ENCODE measurements around the gene MAPK4.

MAPK4 gene

DNA sequence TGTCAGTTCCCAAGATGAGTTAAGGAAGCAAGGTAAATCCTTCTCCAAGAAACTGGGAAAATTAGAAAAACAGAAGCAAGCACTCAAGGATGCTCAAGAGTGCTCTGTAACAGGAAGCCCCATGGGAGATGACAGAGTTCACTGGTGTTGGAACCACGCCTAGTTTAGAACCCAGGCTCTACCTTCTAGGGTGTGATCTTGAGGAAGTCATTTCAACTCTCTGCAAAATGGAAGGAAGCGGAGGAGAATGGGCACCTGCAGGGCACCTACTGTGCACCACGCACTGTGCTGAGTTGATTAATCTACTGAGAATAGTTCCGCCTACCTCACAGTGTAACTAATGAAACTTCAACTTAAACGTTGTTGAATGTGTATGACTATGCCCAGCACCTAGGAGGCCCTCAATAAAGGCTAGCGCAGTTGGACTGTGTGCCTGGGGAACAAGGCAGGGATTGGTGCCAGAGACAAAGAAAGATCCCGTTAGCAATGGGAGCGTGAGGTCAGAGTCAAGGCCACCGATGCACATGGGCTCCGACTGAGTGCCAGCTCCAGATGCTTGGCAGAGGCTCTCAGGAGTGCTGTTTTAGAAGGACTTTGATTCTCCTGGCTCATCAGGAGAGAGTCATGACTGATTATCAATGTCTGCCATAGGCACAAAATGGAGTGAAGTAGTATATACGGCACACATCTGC, 93.7 kb downstream of the MAPK4 start:
- no peak for DNase-seq (ENCODE audit: low read depth in 2 of 2)

- no peak for DNase-seq (ENCODE audit: low read depth in 2 of 2)
Observed at GRCh38 chr18:50654211-50654610, 94.3 kb downstream of the MAPK4 start.

DNA sequence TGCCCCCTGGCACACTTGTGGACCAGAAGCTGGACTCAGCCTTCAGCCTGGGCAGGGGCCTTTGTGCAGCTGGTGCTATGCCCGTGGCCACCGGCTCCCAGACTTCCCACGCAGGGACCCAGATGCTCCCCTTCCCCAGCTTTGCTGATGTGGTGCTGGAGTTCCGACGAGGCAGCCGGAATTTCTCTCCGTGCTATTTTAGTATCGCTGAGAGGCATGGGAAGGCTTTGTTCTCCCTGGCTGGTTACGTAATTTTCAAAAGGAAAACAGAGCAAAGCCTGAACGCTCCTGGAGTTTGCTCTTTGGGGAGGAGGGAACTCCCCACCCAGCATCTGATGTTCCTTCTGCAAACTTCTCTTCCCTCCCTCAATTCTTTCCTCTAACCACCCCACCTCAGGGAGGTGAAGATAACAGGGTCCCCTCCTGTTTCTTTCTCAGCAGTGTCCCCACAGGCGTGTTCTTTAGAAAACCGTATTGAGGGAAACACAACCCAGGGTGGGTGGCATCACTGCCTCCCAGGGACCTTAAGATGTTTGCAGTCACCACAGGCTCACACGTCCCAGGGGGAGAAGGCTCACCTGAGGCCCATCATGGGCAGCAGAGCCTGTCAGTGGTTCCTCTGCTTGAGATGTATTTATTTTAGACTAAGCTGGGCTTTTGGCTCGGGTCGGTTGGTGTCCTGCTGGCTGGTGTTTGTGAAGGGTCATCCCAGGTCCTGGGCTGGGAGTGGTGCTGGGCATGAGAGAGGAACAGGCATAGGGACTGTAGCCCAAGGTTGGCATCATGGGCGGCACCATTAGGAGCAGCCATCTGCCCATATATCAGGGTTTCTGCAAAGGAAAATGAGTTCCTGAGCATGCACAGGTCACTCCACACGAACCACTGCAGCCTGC, 95.0 kb downstream of the MAPK4 start:
- DNase-seq (ENCODE audit: low read depth in 2 of 2) = no peak

- no peak for DNase-seq (ENCODE audit: low read depth in 2 of 2)
Observed at GRCh38 chr18:50656396-50656795, 96.5 kb downstream of the MAPK4 start.

DNA sequence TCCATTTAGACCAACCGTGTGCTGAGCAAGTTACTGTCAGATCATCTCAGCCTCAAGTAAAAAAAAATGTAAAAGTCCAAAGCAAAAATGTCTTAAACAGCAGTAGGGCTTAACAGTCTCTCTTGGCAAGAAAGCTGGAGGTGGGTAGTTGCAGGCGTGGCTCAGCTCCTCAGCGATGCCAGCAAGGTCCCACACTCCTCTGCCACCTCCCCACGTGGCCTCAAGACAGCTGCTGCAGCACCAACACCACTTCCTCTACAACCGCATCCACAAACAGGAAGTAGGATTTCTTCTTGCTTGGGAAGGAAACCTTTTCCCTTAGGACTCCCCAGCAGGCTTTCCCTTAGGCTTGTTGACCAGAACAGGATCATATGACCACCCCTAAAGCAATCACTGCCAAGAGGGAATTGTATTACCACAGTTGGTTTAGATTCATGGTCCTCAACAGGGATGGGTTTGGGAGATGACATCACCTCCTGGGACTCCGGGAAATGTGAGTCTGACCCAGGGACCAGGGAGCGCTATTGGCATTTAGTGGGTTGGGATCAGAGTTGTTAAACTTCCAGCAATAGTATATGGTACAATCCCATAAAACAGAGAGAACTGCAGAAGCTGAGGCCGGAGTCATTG, 97.1 kb downstream of the MAPK4 start:
- DNase-seq (ENCODE audit: low read depth in 2 of 2) = no peak

DNA sequence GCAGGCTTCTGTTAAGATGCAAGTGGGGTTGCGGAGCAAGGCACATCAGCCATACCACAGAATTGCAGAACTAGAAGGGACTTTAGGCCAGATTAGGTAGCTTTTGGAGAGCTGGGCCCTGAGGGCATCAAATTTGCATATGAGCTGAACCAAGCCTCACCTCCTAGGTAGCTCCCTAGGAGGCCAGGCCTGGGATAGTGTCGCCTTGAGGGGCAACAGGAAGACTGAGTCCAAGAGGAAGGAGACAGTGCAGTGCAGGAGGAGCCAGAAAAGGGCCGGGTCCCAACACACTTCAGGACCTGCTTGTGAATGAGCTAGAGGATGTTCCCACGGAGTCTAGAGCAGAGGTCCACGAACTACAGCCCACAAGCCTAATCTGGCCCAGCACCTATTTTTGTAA, 98.7 kb downstream of the MAPK4 start:
- no peak for DNase-seq (ENCODE audit: low read depth in 2 of 2)

GRCh38 chr18:50659091-50660003, 99.5 kb downstream of the MAPK4 start:
- DNase-seq (ENCODE audit: low read depth in 2 of 2) = no peak

DNA sequence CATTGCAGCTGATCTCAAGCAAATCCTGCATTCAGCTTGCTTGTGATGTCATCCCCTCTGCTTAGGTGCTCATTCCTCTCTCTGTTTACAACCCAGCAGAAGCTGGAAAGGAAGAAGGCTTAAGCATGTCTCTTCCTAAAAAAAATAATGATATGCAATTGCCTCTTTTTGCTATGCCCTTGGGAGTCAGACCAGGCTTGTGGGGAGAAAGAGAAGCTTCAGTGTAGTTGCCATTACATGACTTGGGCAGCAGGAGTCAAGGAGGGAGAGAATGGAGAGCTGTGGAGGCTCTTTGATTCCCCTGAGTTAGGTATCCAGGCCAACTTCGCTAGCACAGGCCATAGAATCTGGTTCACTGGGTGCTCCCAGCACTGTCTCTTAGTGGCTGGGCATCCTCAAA, 101.1 kb downstream of the MAPK4 start:
- DNase-seq (ENCODE audit: low read depth in 2 of 2) = no peak

GRCh38 chr18:50662177-50662576, 102.3 kb downstream of the MAPK4 start:
- DNase-seq (ENCODE audit: low read depth in 2 of 2) = no peak

- no peak for DNase-seq (ENCODE audit: low read depth in 2 of 2)
Observed at GRCh38 chr18:50662775-50663383, 103.0 kb downstream of the MAPK4 start.

GRCh38 chr18:50663626-50664441, 103.9 kb downstream of the MAPK4 start:
- DNase-seq (ENCODE audit: low read depth in 2 of 2) = no peak

- no peak for DNase-seq (ENCODE audit: low read depth in 2 of 2)
Observed at GRCh38 chr18:50665015-50665414, 105.1 kb downstream of the MAPK4 start.

DNA sequence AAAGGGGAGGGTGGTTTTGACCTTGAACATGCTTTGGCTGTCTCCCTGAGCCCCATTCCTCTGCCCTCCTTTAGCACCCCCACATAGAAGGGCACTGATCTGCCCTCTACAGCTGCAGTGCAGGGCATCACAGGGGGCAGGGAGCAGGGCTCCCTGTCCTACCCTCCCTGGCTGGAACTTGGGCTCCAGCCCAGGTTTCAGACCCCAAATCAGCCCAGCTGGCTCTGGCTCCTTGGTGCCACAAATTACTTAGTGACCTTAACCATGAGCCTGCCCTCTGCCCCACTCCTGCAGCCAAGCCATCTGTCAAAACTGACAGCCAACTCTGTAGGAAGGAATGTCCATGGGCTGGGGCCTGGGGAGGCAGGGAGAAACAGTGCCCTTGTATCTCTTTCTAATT, 105.6 kb downstream of the MAPK4 start:
- no peak for DNase-seq (ENCODE audit: low read depth in 2 of 2)

DNA sequence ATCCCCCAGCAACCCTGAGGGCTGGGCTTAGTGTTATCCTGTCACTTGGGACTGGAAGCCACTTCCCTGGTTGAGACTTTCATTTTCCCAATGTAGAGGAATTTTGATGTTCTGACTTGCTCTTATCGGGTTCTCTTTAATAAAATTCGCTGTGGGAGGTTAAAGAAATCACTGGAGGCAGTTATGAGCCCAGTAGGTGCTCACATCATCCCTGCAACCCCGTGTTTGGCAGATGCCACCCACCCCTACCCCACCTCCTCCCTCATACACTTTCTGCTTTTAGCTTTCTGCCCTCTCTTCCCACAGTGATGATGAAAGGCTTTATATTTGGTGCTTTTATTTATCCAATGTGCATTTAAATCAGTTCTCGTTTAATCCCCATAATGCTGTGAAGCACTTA, 106.6 kb downstream of the MAPK4 start:
- DNase-seq (ENCODE audit: low read depth in 2 of 2) = no peak

DNA sequence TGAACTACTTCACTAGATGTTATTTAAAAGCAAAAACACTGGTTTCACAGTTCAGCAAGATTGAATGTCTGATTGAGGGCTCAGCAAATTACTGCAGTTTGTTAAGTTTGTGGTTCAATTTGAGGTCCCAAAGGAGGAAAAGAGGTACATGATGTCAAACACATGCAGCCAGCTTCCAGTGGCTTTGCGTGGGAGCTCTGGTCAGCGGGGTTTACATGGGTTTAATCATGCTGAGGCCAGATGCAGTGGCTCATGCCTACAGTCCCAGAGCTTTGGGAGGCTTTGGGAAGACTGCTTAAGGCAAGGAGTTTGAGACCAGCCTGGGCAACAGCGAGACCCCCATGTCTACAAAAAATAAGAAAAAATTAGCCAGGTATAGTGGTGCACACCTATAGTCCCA, 111.5 kb downstream of the MAPK4 start:
- DNase-seq (ENCODE audit: low read depth in 2 of 2) = no peak

DNA sequence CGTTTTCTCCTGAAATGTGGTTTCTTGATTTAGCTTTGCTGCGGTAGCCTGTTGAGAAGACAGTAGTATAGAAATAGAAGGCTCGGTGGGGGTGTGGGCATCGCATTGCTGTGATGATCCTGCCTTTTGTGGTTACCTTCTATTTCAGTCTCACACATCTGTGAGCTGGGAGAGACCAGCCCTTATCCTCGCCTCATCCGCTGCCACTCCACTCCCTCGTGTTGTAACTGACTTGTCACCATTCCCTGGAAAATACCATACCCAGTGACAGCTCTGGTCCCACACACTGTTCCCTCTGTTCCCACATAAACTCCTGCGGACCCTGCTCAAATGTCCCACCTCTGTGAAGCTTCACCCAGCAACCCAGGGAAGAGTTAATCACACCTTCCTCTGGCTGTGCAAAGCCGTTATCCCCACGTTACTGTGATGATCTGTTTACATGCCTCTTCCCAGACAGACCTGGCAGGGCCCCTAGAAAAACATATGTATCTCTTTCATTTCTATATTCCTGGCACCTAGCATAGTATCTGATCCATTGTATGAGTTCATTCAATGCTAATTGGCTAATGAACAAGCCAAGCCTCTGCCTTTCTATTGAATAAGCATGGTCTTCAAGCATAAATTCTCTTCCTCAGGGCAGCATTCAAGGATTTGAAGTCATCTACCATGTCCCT, 114.6 kb downstream of the MAPK4 start:
- no peak for DNase-seq (ENCODE audit: low read depth in 2 of 2)

DNA sequence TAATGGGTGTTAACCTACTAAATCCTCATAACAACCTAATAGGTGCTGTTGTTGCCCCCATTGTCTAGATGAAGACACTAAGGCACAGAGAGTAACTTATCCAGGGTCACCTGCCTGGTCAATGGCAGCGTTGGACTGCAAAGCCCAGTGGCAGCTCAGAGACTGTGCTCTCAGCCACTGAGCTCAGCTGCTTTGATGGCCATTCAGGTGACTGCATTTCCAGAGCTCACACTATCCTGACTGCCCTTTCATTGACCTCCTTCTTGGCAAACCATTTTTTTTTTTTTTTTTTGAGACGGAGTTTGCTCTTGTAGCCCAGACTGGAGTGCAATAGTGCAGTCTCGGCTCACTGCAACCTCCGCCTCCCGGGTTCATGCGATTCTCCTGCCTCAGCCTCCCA, 115.2 kb downstream of the MAPK4 start:
- no peak for DNase-seq (ENCODE audit: low read depth in 2 of 2)

DNA sequence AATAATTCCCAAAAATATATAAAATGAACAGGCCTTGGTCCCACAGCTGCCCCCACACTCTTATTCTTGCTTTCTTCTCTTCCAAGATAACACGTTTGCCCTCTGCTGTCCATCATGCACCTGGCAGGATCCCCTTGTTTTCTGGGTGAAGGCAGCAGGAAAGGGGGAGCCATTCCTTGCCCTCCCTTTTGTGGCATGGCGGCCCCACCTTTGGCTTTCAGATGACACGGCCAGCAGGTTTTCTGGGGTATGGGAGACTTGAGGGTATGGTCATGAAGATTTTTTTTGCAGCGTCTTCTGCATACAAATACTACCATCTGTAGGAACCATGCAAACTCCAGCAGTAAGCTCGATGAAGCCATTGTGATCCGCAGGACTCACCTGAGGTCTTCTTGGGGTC, 118.8 kb downstream of the MAPK4 start:
- DNase-seq (ENCODE audit: low read depth in 2 of 2) = no peak

DNA sequence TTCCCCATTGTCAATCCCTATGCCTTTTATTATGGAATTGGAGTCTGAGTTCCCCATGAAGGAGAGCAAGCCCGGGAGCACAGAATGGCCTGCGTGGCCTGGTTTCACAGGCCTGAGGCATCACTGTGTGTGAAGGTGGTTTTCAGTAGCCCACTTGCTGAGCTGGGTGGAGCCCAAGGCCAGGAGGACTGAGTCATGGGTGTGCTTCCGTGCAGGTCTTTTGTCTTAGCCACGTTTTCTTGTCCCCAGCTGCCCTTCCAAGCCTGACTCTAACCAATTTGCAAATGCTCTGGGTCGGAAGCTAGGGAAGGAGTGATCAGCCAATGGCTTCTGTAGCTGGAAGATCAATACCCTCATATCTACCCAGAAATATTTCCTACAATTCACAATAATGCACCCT, 119.2 kb downstream of the MAPK4 start:
- no peak for DNase-seq (ENCODE audit: low read depth in 2 of 2)

DNA sequence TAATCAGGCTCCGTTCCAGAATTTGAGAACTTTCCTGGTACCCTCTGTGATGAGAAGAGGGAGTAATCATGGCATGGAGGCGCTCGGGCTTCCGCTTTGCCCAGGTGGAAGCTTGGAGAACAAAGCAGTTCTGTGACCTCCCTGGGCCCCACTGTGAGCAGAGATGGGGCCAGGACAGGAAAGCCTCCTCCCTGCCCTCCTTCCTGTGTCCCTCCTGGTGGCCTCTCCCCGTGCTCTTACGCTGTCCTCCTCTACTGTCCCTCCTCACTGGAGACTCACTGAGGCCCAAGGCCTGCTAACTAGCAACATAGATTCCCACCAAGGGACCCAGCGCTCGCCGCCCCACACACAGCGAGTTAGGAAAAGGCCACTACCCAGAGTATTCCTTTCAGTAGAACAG, 119.8 kb downstream of the MAPK4 start:
- DNase-seq (ENCODE audit: low read depth in 2 of 2) = no peak
